Panc1 (cell line): Measurements from ENCODE around the gene CPXM1. TPM values are rescaled to one million over a fixed set of nuclear protein-coding genes. Genes with fewer than 3 reads are reported as not detected.

ENCODE experiments used
- ATAC-seq: fragments of 200-7000 bp; cut with Tn5 transposase; 2 replicates; pipeline ENCODE4 v1.9.1; 2020; ENCODE audit warnings: mild to moderate bottlenecking, moderate library complexity
- BruUV-seq: library from RNA; stranded (reverse); fragments of 400-500 nt; replicated peaks from 2 replicates; lab custom pipeline; 2021; lab: Mats Ljungman, UMichigan
- CTCF ChIA-PET: fragments of 300-600 bp; sonication (Branson Sonifier 250); formaldehyde crosslinking; loops from one replicate; lab custom pipeline; 2022; ENCODE audit warnings: antibody characterized with exemption; lab: Charles Lee
- POLR2A ChIA-PET: fragments of 300-600 bp; sonication (Branson Sonifier 250); formaldehyde crosslinking; loops from one replicate; lab custom pipeline; 2022; ENCODE audit warnings: antibody characterized with exemption; lab: Charles Lee
- DNase-seq: peaks from one replicate; pipeline ENCODE4 v3.0.0-alpha.2; 2010; ENCODE audit warnings: low read depth, low spot score
- H3K27ac ChIP-seq: 2 replicates; pipeline ENCODE4 v1.5.1; 2011; ENCODE audit warnings: mild to moderate bottlenecking, low read length, inconsistent platforms
- H3K27me3 ChIP-seq: fragments of 200-500 bp; sonication (Bioruptor generic); 2 replicates; pipeline ENCODE4 v1.6.0; 2014; ENCODE audit warnings: low read length, inconsistent platforms; ENCODE audit not compliant: control insufficient read depth, insufficient read depth
- H3K36me3 ChIP-seq: fragments of 200-500 bp; sonication (Bioruptor generic); 2 replicates; pipeline ENCODE4 v1.5.1; 2014; ENCODE audit warnings: inconsistent platforms, mild to moderate bottlenecking, low read length, moderate library complexity; ENCODE audit not compliant: control insufficient read depth, insufficient read depth
- H3K4me1 ChIP-seq: 2 replicates; pipeline ENCODE4 v1.5.1; 2011; ENCODE audit warnings: inconsistent platforms, mild to moderate bottlenecking, low read length, moderate library complexity; ENCODE audit not compliant: control insufficient read depth, insufficient read depth
- H3K4me3 ChIP-seq, 2 experiments: 2 replicates each; pipeline ENCODE4 v1.5.1; 2011 to 2012; ENCODE audit warnings: low read depth in 2 of 2, low read length in 2 of 2, mild to moderate bottlenecking in 2 of 2, inconsistent platforms in 1 of 2, moderate library complexity in 1 of 2
- H3K9me3 ChIP-seq: fragments of 200-500 bp; sonication (Bioruptor generic); 2 replicates; pipeline ENCODE4 v1.5.1; 2014; ENCODE audit warnings: low read depth, mild to moderate bottlenecking, inconsistent platforms, low read length, moderate library complexity; ENCODE audit not compliant: control insufficient read depth, insufficient read depth
- CTCF ChIP-seq: fragments of 450-650 bp; IDR thresholded peaks from 2 replicates; pipeline ENCODE4 v1.5.1; 2017; ENCODE audit warnings: mild to moderate bottlenecking
- POLR2AphosphoS5 ChIP-seq: IDR thresholded peaks from 2 replicates; pipeline ENCODE4 v1.6.1; 2012; ENCODE audit warnings: mild to moderate bottlenecking, low read depth, low read length, moderate library complexity
- REST ChIP-seq, 2 experiments: IDR thresholded peaks; 2 replicates each; pipeline ENCODE4 v1.6.1; 2011 to 2012; ENCODE audit warnings: low read depth in 2 of 2, control low read depth in 1 of 2, low read length in 1 of 2, mild to moderate bottlenecking in 1 of 2, moderate library complexity in 1 of 2; ENCODE audit not compliant: insufficient read depth in 1 of 2
- SIN3A ChIP-seq: IDR thresholded peaks from 2 replicates; pipeline ENCODE4 v1.6.1; 2012; ENCODE audit warnings: low read depth, mild to moderate bottlenecking, low read length, moderate library complexity, borderline replicate concordance; ENCODE audit not compliant: insufficient read depth
- TCF7L2 ChIP-seq: IDR thresholded peaks from 2 replicates; pipeline ENCODE4 v1.6.1; 2011; ENCODE audit warnings: mild to moderate bottlenecking, low read depth, low read length, inconsistent platforms
- in situ Hi-C: cut with HindIII; loops from 2 replicates; pipeline ENCODE4 v1.10.0; 2016; ENCODE audit warnings: low sequenced_read_pairs, low pct_unique_long_range_greater_than_20kb
- intact Hi-C: fragments of 100-400 bp; cut with micrococcal nuclease; formaldehyde crosslinking; loops from one replicate; pipeline ENCODE4 v1.10.0; 2022; ENCODE audit not compliant: unreplicated experiment
- total RNA-seq: library from RNA; stranded (reverse); gene quantifications from one replicate; pipeline ENCODE4 v1.2.1, GENCODE V29; 2021; ENCODE audit not compliant: unreplicated experiment

CPXM1 gene
- total RNA-seq, 1 experiment from 2014 or later = not detected

- POLR2A ChIA-PET = interaction anchor here (0.7 kb wide), 1 partner anchor 88 kb away, joined by 6 read pairs; no protein-coding TSS in a partner anchor
- ATAC-seq = peak; percentile 35
- intact Hi-C loops = no loop called here
These were observed 49.0 kb downstream of the CPXM1 start for GRCh38 chr20:2751347-2751877.

More at GRCh38 chr20:2751347-2751877, 49.0 kb downstream of the CPXM1 start:
- CTCF ChIA-PET = interaction anchor here (0.7 kb wide), 2 partner anchors 25 to 87 kb away, joined by 5 to 10 read pairs; partner anchors contain the start of gene IDH3B
- no peaks in the 10 kb centered on the region for H3K27me3 ChIP-seq
- in situ Hi-C loops = no loop called here
- no TSS peak for BruUV-seq
- no peak overlapping the region for H3K27ac ChIP-seq
- TF ChIP-seq TCF7L2 = no peak
- TF ChIP-seq SIN3A = no peak
- TF ChIP-seq CTCF = no peak
- no peak for TF ChIP-seq REST (IDR thresholded peaks at IDR 0.05; ENCODE audit: insufficient read depth in 1 of 2, low read depth in 2 of 2, low read length in 1 of 2)
- TF ChIP-seq POLR2AphosphoS5 = no peak
- DNase-seq = no peak
- peak overlapping the region; percentile 29 to 38; a peak in 3 of 4 replicates for H3K4me3 ChIP-seq
- H3K4me1 ChIP-seq = peaks cover 11% of the 10 kb centered on the region
- no peaks in the 10 kb centered on the region for H3K36me3 ChIP-seq
- no peaks in the 10 kb centered on the region for H3K9me3 ChIP-seq
